Fibroblast of villous mesenchyme (primary cell): ENCODE results near the gene TCOF1. TPM values are rescaled to one million over a fixed set of nuclear protein-coding genes. Genes with fewer than 3 reads are reported as not detected.

ENCODE experiments used
- DNase-seq: peaks from one replicate; pipeline ENCODE4 v3.0.0-alpha.2; 2010; ENCODE audit warnings: low read depth
- H3K4me3 ChIP-seq: 2 replicates; pipeline ENCODE4 v1.5.1; 2011; ENCODE audit warnings: low read depth, mild to moderate bottlenecking, low read length
- total RNA-seq: library from RNA; depleted of rRNA; stranded (reverse); fragments of >200 nt; gene quantifications from 2 replicates; pipeline ENCODE4 v1.2.3, GENCODE V29; 2012
- TF ChIP-seq, protein P1 (sequence below): IDR thresholded peaks from 2 replicates; pipeline ENCODE4 v1.5.1; 2012; ENCODE audit warnings: low read depth, mild to moderate bottlenecking, low read length; ENCODE audit not compliant: insufficient read depth

Gene TCOF1
- total RNA-seq, 1 donor, result 23.7 TPM

DNA sequence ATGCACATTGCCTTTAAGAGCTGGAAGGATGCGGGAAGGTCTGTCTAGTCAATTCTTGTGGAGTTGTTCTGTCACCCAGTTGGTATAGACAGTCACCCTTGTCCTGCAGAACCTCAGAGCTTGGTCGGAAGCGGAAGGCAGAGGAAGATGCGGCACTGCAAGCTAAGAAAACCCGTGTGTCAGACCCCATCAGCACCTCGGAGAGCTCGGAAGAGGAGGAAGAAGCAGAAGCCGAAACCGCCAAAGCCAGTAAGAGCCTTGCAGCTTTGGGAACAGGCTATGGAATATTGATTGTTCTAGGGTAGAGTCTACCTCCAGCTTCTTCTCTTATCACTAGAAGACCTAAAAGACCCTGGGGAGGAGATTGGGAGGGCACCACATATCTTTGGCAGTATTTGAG, 6.5 kb downstream of the TCOF1 start:
- TF ChIP-seq, protein P1, sequence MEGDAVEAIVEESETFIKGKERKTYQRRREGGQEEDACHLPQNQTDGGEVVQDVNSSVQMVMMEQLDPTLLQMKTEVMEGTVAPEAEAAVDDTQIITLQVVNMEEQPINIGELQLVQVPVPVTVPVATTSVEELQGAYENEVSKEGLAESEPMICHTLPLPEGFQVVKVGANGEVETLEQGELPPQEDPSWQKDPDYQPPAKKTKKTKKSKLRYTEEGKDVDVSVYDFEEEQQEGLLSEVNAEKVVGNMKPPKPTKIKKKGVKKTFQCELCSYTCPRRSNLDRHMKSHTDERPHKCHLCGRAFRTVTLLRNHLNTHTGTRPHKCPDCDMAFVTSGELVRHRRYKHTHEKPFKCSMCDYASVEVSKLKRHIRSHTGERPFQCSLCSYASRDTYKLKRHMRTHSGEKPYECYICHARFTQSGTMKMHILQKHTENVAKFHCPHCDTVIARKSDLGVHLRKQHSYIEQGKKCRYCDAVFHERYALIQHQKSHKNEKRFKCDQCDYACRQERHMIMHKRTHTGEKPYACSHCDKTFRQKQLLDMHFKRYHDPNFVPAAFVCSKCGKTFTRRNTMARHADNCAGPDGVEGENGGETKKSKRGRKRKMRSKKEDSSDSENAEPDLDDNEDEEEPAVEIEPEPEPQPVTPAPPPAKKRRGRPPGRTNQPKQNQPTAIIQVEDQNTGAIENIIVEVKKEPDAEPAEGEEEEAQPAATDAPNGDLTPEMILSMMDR, result no peak
- no peak overlapping the region for H3K4me3 ChIP-seq
- no peak for DNase-seq

DNA sequence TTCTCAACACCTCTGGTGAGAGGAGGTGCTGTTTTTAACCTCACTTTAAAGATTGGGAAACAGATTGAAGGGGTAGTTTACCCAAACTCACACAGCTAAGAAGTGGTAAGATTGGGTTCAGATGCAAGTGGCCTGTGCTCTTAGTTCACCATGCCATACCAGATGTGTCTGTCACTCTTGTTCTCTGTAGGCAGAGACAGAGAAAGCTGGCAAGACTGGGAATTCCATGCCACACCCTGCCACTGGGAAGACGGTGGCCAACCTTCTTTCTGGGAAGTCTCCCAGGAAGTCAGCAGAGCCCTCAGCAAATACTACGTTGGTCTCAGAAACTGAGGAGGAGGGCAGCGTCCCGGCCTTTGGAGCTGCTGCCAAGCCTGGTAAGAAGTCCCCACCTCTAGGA, 11.0 kb downstream of the TCOF1 start:
- no peak for DNase-seq
- H3K4me3 ChIP-seq, result no peak overlapping the region
- TF ChIP-seq, protein P1, result no peak

DNA sequence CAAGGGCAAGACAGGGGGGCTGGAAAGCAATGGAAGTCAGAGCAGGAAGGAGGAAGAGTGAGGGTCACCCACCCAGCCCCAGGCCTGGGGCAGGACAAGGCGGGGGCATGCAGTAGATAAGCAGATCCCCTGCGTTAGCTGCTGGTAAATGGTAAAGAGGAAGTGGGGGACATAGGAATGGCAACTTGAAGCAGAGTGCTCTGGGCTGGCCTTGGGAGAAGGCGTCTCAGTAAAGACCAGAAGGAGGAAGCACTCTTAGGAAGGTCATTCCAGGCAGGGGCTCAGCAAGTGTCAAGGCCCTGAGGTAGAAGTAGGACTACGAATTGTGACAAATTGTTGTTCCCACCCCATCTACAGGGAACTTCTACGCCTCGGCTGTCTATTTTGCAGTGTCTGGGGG, 15.1 kb downstream of the TCOF1 start:
- TF ChIP-seq, protein P1, result no peak
- no peak for DNase-seq

DNA sequence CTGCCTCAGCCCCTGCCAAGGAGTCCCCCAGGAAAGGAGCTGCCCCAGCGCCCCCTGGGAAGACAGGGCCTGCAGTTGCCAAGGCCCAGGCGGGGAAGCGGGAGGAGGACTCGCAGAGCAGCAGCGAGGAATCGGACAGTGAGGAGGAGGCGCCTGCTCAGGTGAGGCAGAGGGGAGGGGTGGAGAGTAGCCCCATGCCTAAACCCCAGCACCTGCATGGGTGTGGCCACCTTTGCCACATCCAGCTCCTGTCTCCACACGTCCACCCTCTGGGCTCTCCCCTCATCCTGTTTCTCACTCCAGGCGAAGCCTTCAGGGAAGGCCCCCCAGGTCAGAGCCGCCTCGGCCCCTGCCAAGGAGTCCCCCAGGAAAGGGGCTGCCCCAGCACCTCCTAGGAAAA, 17.2 kb downstream of the TCOF1 start:
- H3K4me3 ChIP-seq, result no peak overlapping the region
- TF ChIP-seq, protein P1, result no peak
- no peak for DNase-seq

More for the DNA sequence above, 15.1 kb downstream of the TCOF1 start:
- H3K4me3 ChIP-seq, result no peak overlapping the region

DNA sequence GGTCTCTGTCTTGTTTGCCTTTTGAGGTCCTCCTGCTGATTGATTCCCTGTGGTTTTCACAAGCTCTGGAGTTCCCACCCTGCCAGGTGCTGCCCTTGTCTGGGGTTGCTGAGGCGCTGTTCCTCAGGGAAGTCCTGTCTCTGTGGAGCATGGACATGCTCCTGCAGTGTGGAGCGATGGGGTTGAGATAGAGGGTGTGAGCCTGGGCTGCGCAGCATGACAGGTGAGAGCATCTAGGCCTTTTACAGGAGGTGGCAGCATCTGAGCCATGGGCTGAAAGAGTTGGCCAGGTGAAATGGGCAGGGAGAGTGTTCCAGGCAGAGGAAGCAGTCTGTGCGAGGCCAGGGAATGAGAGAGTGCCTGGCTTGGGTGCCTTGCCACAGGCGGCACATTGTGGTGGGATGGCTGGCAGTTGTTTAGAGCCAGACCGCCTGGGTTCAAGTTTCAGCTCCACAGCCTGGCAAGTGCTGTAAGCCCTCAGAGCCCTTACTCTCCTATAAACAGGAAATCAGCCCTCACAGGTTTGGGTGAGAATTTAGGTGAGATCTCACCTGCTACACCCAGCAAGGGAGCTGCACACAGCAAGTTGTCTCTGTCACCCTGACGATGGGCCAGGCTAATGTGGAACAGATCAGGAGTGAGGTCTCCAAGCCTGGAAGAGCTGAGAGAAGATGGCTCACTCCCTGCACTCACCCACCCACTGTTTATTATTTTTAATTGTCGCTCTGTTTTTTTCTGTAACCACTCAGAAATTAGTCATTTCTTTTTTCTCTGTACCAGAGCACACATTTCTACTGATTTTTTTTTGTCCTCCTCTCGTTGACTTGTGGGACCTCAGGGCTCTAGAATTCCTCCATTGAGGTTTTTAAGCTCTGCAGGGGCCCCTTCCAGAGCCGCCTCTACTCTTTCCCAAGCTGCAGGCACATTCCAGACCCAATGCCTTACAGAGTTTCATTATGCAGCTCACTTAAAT, 19.6 kb downstream of the TCOF1 start:
- DNase-seq, result peak; percentile 46
- TF ChIP-seq, protein P1, result no peak
- H3K4me3 ChIP-seq, result no peak overlapping the region

DNA sequence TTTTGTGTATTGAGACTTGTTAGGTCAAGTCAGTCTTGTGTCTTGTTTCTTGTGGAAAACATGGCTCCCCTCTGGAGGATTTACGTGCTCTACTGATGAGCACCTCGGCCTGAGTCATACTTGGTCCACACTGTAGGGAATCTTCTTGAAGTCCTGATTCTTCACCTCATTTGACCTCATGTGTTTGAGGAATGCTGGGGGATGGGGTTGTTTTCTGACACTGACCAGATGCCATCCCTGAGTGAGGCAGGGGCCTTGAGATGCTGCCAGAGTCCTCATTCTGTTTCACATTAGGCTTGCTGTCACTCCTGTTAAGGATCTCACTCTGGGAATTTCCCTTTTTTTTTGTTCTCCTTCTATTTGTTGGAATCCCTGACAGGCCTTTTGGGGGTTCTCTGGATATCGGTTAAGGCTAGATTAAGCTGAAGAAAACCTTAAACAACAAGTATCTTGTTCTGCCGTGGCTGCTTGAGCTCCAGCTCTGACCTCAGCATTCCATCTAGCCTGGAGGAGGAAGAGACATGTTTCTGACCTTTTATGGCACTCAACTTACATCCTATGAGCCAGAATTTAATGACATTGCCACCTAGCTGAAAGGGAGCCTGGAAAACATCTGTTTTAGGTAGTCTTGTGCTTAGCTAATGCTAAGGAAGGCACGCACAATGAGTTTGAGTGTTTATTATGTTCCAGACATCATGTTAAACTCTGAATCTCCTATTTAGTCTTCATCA, 20.6 kb downstream of the TCOF1 start:
- no peak overlapping the region for H3K4me3 ChIP-seq
- TF ChIP-seq, protein P1, result no peak
- peak; percentile 99 for DNase-seq
